T1000 (cell line): ENCODE measurements around the gene LMTK2.

ENCODE experiments used
- DNase-seq: peaks from one replicate; lab custom pipeline; 2025; ENCODE audit warnings: mixed read lengths; lab: John Stamatoyannopoulos, UW

Gene LMTK2

GRCh38 chr7:98137134-98137825 lies 30.6 kb downstream of the LMTK2 start:
- no peak for DNase-seq

GRCh38 chr7:98137826-98138151 lies 31.1 kb downstream of the LMTK2 start:
- DNase-seq: no peak

- no peak for DNase-seq
Measured at GRCh38 chr7:98138672-98139071, 32.0 kb downstream of the LMTK2 start.

- DNase-seq: no peak
Measured at GRCh38 chr7:98142658-98143057, 36.0 kb downstream of the LMTK2 start.

- no peak for DNase-seq
Measured at GRCh38 chr7:98148607-98149006, 41.9 kb downstream of the LMTK2 start.

- no peak for DNase-seq
Measured at GRCh38 chr7:98149116-98149692, 42.5 kb downstream of the LMTK2 start.

- no peak for DNase-seq
Measured at GRCh38 chr7:98151884-98152283, 45.2 kb downstream of the LMTK2 start.

GRCh38 chr7:98156700-98157099 lies 50.0 kb downstream of the LMTK2 start:
- DNase-seq: no peak

GRCh38 chr7:98157761-98158160 lies 51.1 kb downstream of the LMTK2 start:
- no peak for DNase-seq

GRCh38 chr7:98162758-98163157 lies 56.1 kb downstream of the LMTK2 start:
- no peak for DNase-seq

- no peak for DNase-seq
Measured at GRCh38 chr7:98163269-98163668, 56.6 kb downstream of the LMTK2 start.

GRCh38 chr7:98163704-98164494 lies 57.2 kb downstream of the LMTK2 start:
- DNase-seq: peak; percentile 17

- DNase-seq: no peak
Measured at GRCh38 chr7:98165827-98166667, 59.4 kb downstream of the LMTK2 start.

GRCh38 chr7:98166668-98166970 lies 60.0 kb downstream of the LMTK2 start:
- no peak for DNase-seq

- no peak for DNase-seq
Measured at GRCh38 chr7:98167653-98168052, 61.0 kb downstream of the LMTK2 start.

GRCh38 chr7:98168181-98168903 lies 61.7 kb downstream of the LMTK2 start:
- no peak for DNase-seq

- no peak for DNase-seq
Measured at GRCh38 chr7:98168904-98169621, 62.4 kb downstream of the LMTK2 start.

- no peak for DNase-seq
Measured at GRCh38 chr7:98170966-98171365, 64.3 kb downstream of the LMTK2 start.

- DNase-seq: no peak
Measured at GRCh38 chr7:98171449-98171848, 64.8 kb downstream of the LMTK2 start.

- no peak for DNase-seq
Measured at GRCh38 chr7:98174334-98175259, 67.9 kb downstream of the LMTK2 start.
